Measurements from ENCODE around the gene FGD2.

DNA sequence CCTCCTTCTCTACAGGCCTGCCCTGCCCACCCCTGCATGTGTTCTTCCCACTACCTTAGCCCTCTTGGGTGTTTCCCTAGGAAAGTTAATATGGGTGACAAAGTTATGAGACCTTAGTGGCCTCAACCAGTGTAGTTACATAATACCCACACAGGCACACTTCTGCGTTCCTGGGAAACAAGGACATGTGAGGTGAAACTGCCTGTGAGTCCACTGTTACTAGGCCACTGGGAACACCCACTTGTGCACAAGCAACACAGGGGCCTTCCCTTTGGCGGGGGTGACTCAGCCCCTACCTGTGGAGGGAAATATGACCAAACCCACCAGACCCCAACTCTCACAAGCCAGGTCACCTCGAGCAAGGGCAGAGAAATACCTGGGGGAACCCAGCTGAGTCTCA lies 38.2 kb upstream of the FGD2 start:
- peak; percentile 68 for TF ChIP-seq POLR2AphosphoS5 (IDR thresholded peaks at IDR 0.05; ENCODE audit: low read depth, low read length)
- TF ChIP-seq POLR2A (IDR thresholded peaks at IDR 0.05; ENCODE audit: low read depth, low read length) = no peak
- no peak for TF ChIP-seq TAF1 (IDR thresholded peaks at IDR 0.05; ENCODE audit: borderline replicate concordance, low read depth, low read length)
